ENCODE data around the gene TEKT1. TPM values are rescaled to one million over a fixed set of nuclear protein-coding genes. Genes with fewer than 3 reads are reported as not detected.
"Not testable (repeated sequence)": the region's sequence is repeated elsewhere in the genome, so short reads cannot be mapped to it uniquely, and the experiment has no call there.

The TEKT1 gene
- total RNA-seq, 1 experiment from 2014 or later, result not detected

DNA sequence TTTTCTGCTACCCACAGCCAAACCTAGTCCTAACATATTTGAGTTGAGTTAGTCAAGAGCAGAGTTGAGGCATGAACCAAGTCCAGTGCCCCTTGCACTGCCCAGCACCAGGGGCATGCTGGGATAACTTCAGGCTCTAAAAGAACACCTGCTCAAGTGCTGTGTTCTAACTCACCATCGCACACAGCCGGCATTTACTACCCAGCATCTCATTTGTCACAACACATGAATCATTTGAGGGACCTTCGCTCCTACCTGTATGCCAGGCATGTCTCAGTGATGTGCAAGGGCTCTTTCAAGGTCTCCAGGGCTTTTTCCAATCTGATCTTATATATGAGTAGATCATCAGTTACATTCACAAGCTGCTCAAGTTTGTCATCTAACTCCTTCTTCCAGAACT lies 12.6 kb downstream of the TEKT1 start:
- DNase-seq (ENCODE audit: extremely low read depth, low read depth), result no peak

- not testable (repeated sequence) for DNase-seq (ENCODE audit: extremely low read depth, low read depth)
Observed at GRCh38 chr17:6816368-6816767, 15.2 kb downstream of the TEKT1 start.

- DNase-seq (ENCODE audit: extremely low read depth, low read depth), result no peak
Observed at GRCh38 chr17:6815775-6816174, 15.8 kb downstream of the TEKT1 start.

DNA sequence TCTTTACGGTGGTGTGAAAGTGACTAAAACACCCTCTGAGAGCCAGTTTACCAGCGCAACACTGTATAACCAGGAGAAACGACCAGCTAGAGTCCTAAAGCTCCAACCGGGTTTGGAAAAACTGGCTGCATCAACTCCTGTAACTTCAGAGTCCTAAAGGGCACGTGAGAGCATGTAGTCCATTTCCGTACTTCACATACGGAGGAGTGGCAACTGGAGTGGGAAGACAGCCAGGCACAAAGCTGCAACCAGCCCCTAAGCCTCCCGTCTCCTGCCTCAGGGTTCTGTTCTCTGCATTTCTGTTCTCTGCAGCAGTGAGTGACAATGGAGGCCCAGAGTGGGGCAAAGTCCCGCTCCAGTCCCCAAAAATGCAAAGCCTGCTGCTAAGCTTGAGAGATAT lies 19.2 kb downstream of the TEKT1 start:
- no peak for DNase-seq (ENCODE audit: extremely low read depth, low read depth)

- no peak for DNase-seq (ENCODE audit: extremely low read depth, low read depth)
Observed at GRCh38 chr17:6811510-6811909, 20.0 kb downstream of the TEKT1 start.

DNA sequence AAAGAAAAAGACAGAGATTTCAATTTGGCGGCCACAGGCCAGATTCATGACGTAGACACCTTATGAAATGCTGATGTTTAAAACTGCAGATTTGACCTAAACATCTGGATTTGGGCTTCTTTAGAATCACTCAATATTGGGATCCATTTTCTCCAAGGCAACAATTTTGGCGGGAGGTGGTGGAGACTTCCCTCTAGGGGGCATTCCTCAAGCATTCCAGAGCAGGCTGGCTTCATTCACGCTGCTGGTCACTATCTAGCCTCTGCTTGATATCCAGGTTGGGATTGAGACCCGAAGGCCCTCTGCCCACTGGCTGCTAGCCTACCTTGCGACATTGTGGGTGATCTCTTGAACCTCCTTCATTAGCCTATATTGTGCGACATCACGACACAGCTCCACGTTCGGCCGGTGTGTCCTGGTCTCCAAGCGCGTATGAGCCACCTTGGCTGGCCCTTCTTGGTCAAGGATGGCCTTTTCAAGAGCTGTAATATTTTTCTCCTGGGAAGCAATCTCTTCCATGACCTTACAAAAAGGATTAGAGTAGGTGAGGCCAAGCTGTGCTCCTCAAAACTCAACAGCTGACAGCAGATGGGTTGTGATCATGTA lies 31.0 kb downstream of the TEKT1 start:
- no peak for DNase-seq (ENCODE audit: extremely low read depth, low read depth)

DNA sequence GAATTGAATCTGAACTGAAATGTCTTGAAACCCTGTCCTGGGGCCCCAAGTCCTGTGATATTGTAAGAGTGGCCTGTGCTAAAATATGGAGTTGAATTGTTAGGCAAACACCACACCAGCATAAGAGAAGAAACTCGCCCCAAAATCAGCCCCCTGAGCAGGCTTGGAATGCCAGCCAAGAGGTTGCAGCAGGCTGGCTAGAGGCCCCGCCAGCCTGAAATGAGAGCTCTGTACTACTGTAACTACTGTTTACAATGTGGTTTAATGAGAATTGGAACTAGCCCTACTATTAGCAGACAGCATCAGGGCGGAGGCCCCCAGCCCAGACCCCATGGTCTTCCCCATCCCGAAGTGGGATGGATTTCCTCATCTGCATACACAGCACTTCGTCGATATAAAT lies 31.8 kb downstream of the TEKT1 start:
- no peak for DNase-seq (ENCODE audit: extremely low read depth, low read depth)

GRCh38 chr17:6797718-6798351 lies 33.7 kb downstream of the TEKT1 start:
- no peak for DNase-seq (ENCODE audit: extremely low read depth, low read depth)

DNA sequence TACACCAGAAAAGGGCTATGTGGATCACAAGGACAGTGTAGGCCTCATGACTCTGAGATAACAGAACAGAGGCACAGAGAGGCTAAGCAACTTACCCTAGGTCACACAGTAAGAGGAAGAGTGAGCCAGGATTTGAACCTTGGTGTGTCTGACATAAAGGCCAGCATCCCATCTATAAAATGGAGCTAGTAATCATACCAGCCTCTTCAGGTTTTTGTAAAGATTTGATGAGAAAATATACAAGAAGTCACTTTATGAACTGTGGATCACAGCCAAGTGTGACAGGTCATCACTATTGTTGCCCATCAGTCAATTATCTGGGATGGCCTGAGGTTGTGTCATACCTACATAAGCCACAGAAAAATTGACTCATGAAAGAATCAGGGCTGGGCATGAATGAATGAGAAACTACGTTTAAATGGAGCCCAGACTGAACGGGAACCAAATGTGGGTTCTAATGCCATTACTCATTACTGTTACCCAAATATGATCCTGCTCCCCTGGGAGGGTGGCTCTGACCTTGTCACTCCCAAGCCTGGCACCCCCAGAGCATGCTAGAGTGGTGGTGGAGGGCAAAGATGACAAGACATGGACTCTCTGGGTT lies 34.5 kb downstream of the TEKT1 start:
- DNase-seq (ENCODE audit: extremely low read depth, low read depth), result no peak

DNA sequence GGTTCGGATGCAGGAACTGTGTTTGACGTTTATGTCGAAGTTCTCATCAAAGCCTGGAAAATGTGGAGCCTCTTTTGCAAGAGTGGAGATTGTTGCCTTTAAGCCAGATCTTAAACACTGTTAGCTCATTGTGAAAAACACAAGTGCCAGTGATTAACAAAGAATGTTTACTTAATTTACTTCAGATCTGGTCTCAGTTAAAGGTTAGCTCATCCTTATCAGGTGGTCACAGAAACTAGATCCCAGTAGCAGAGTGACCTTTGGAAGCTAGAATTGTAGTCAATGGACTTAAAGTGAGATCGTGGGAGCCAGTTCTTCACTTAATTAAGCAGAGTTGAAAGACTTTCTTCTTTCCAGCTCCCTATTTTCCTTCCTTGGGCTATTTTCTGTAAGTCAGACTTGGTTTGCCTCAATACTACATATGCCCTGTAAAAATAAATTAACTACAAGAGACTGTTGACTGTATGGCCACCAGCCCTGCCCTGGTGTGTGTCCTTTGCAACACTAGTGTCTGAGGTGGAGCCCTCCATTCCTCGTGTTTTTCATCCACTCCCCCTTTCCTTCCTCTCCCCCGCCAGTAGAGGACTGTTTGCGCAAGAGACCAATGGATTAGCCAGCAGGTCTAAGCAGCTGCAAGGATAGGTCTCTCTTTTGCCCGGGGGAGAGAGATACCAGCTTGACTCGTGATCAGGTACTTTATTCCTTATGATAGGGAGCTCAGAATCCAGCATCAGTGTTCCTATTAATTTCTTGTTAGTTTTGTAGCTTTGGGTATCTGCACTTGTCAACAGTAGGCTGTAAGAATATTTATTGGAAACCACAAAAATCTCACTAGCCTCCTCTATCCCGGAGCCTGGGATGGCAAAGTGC lies 35.3 kb downstream of the TEKT1 start:
- DNase-seq (ENCODE audit: extremely low read depth, low read depth), result no peak

GRCh38 chr17:6793748-6794493 lies 37.6 kb downstream of the TEKT1 start:
- DNase-seq (ENCODE audit: extremely low read depth, low read depth), result no peak

DNA sequence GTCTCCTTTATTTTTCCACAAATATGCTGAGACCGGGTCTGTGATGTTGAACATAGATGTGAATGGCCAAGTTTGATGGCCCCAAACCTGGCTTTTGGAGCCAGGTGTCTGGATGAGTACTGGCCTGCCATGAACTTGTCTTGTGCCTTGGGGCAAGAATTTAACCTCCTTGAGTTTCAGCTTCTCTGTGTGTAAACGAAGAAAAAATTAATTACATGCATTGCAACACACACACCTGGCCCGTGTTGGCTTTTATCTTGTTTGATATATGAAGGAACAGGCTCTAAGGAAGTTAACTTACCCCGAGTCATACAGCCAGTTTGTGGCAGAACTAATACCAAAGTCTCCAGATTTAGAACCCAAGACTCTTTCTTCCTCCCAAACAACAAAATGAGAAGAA lies 42.4 kb downstream of the TEKT1 start:
- DNase-seq (ENCODE audit: extremely low read depth, low read depth), result no peak

GRCh38 chr17:6787081-6787693 lies 44.3 kb downstream of the TEKT1 start:
- DNase-seq (ENCODE audit: extremely low read depth, low read depth), result no peak

DNA sequence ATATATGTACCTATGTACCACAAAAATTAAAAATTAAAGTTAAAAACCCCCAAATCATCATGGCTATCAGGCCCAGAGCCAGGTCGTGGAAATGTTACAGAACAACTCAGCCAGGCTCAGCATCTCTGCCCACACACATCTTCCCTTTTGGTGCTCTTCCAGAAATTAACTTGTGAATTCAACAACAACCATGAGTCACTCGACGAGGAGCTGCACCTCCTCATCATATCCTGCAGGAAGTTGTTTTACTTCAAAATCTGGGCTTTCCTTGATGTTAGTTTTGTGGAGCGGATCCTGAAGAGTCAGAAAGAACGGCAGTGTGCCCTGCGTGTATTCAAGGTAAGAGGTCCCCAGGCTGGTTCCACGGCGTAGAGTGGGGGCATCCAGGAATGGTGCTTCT lies 44.9 kb downstream of the TEKT1 start:
- no peak for DNase-seq (ENCODE audit: extremely low read depth, low read depth)

GRCh38 chr17:6782244-6782643 lies 49.3 kb downstream of the TEKT1 start:
- DNase-seq (ENCODE audit: extremely low read depth, low read depth), result no peak

DNA sequence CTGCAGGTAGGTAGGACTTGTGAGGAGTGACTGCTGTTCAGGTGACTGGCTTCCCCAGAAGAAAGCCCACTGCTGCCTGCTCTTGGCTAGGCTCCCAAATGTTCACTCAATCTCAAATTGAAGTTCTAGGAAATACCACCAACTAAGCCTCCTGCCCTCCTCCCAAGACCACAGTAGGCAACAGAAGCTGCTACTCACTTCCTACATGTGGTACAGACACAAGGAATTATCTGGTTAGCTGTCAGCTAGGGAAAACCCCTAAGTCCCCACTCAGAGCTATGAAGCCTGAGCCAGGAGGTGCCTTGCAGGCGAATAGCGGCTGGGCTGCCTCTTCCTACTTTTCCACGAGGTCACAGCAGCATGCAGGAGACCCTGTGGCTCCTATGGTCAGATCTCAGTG lies 50.6 kb downstream of the TEKT1 start:
- DNase-seq (ENCODE audit: extremely low read depth, low read depth), result no peak

GRCh38 chr17:6780001-6780400 lies 51.5 kb downstream of the TEKT1 start:
- DNase-seq (ENCODE audit: extremely low read depth, low read depth), result no peak

GRCh38 chr17:6779411-6779810 lies 52.1 kb downstream of the TEKT1 start:
- no peak for DNase-seq (ENCODE audit: extremely low read depth, low read depth)

GRCh38 chr17:6775871-6776405 lies 55.6 kb downstream of the TEKT1 start, which contains the start of gene FBXO39:
Gene FBXO39 (plus strand): TSS chr17:6776215. CDS start chr17:6779869, 3,654 bp downstream.
- no peak for DNase-seq (ENCODE audit: extremely low read depth, low read depth)

- DNase-seq (ENCODE audit: extremely low read depth, low read depth), result not testable (repeated sequence)
Observed at GRCh38 chr17:6774906-6775305, 56.6 kb downstream of the TEKT1 start.
